T-helper 9 cell (primary cell): Measurements from ENCODE around the gene STK4.

ENCODE experiments used
- DNase-seq: peaks from one replicate; pipeline ENCODE4 v3.0.0-alpha.2; 2020

Gene STK4

GRCh38 chr20:45091366-45091765 is 125.1 kb downstream of the STK4 start:
- no peak for DNase-seq

- DNase-seq: no peak
Measured at GRCh38 chr20:45092898-45093297, 126.6 kb downstream of the STK4 start.

GRCh38 chr20:45094201-45094600 is 127.9 kb downstream of the STK4 start:
- no peak for DNase-seq

- no peak for DNase-seq
Measured at GRCh38 chr20:45094864-45095574, 128.7 kb downstream of the STK4 start.

- peak; percentile 32 for DNase-seq
Measured at GRCh38 chr20:45095805-45096238, 129.5 kb downstream of the STK4 start.

GRCh38 chr20:45096781-45097180 is 130.5 kb downstream of the STK4 start:
- DNase-seq: no peak

- DNase-seq: peak; percentile 13
Measured at GRCh38 chr20:45097485-45098102, 131.3 kb downstream of the STK4 start.

- DNase-seq: no peak
Measured at GRCh38 chr20:45098103-45098773, 131.9 kb downstream of the STK4 start.

- no peak for DNase-seq
Measured at GRCh38 chr20:45100563-45101245, 134.4 kb downstream of the STK4 start, which contains the start of gene KCNS1. TSS of gene KCNS1 (minus strand) at chr20:45101127. CDS start at chr20:45099236, 1,891 bp downstream.

- no peak for DNase-seq
Measured at GRCh38 chr20:45101333-45101850, 135.1 kb downstream of the STK4 start.

- no peak for DNase-seq
Measured at GRCh38 chr20:45103072-45103471, 136.8 kb downstream of the STK4 start.

GRCh38 chr20:45104786-45105185 is 138.5 kb downstream of the STK4 start:
- no peak for DNase-seq

- DNase-seq: no peak
Measured at GRCh38 chr20:45105317-45105716, 139.0 kb downstream of the STK4 start.

- no peak for DNase-seq
Measured at GRCh38 chr20:45109634-45110033, 143.3 kb downstream of the STK4 start.

GRCh38 chr20:45110301-45110700 is 144.0 kb downstream of the STK4 start:
- no peak for DNase-seq

- DNase-seq: no peak
Measured at GRCh38 chr20:45111285-45111684, 145.0 kb downstream of the STK4 start.

GRCh38 chr20:45111799-45112471 is 145.6 kb downstream of the STK4 start:
- DNase-seq: no peak

GRCh38 chr20:45112754-45113153 is 146.4 kb downstream of the STK4 start:
- no peak for DNase-seq

GRCh38 chr20:45113865-45114264 is 147.6 kb downstream of the STK4 start:
- no peak for DNase-seq

GRCh38 chr20:45114465-45115385 is 148.4 kb downstream of the STK4 start, which contains the start of gene WFDC5:
TSS of gene WFDC5 (minus strand) at chr20:45115174. CDS start at chr20:45115083, 91 bp downstream.
- no peak for DNase-seq

GRCh38 chr20:45115386-45115774 is 149.1 kb downstream of the STK4 start:
- no peak for DNase-seq
